Effector CD8-positive, alpha-beta T cell (primary cell): ENCODE data around the gene ADRB1.

Source experiments
- DNase-seq: peaks from one replicate; lab custom pipeline; 2025; lab: John Stamatoyannopoulos, UW

The ADRB1 gene

GRCh38 chr10:114057855-114058254 is 14.2 kb downstream of the ADRB1 start:
- no peak for DNase-seq

- DNase-seq: no peak
Measured at GRCh38 chr10:114058297-114058696, 14.6 kb downstream of the ADRB1 start.

GRCh38 chr10:114059561-114059960 is 15.9 kb downstream of the ADRB1 start:
- DNase-seq: no peak

- DNase-seq: no peak
Measured at GRCh38 chr10:114060456-114060855, 16.8 kb downstream of the ADRB1 start.

- no peak for DNase-seq
Measured at GRCh38 chr10:114061148-114061547, 17.5 kb downstream of the ADRB1 start.

GRCh38 chr10:114061789-114062188 is 18.1 kb downstream of the ADRB1 start:
- DNase-seq: no peak

- DNase-seq: no peak
Measured at GRCh38 chr10:114064151-114065048, 20.7 kb downstream of the ADRB1 start.

GRCh38 chr10:114065049-114065435 is 21.4 kb downstream of the ADRB1 start:
- DNase-seq: no peak

- DNase-seq: no peak
Measured at GRCh38 chr10:114068054-114068707, 24.5 kb downstream of the ADRB1 start.

- no peak for DNase-seq
Measured at GRCh38 chr10:114070710-114071109, 27.0 kb downstream of the ADRB1 start.

- DNase-seq: no peak
Measured at GRCh38 chr10:114071178-114071577, 27.5 kb downstream of the ADRB1 start.

GRCh38 chr10:114073395-114074186 is 29.9 kb downstream of the ADRB1 start:
- no peak for DNase-seq

- no peak for DNase-seq
Measured at GRCh38 chr10:114075093-114075492, 31.4 kb downstream of the ADRB1 start.

- DNase-seq: no peak
Measured at GRCh38 chr10:114077347-114077746, 33.7 kb downstream of the ADRB1 start.

- no peak for DNase-seq
Measured at GRCh38 chr10:114077815-114078219, 34.2 kb downstream of the ADRB1 start.

GRCh38 chr10:114078346-114078745 is 34.7 kb downstream of the ADRB1 start:
- no peak for DNase-seq

- DNase-seq: no peak
Measured at GRCh38 chr10:114079421-114079820, 35.8 kb downstream of the ADRB1 start.

- DNase-seq: no peak
Measured at GRCh38 chr10:114081911-114082583, 38.4 kb downstream of the ADRB1 start.

GRCh38 chr10:114083040-114083439 is 39.4 kb downstream of the ADRB1 start:
- no peak for DNase-seq

GRCh38 chr10:114084215-114084614 is 40.5 kb downstream of the ADRB1 start:
- no peak for DNase-seq

GRCh38 chr10:114087255-114087654 is 43.6 kb downstream of the ADRB1 start:
- DNase-seq: no peak

- DNase-seq: no peak
Measured at GRCh38 chr10:114087655-114088054, 44.0 kb downstream of the ADRB1 start.
